ENCODE measurements around the gene TNS3. TPM values are rescaled to one million over a fixed set of nuclear protein-coding genes. Genes with fewer than 3 reads are reported as not detected.

TNS3 gene
- total and polyA plus RNA-seq, 7 donors, result 17.4 to 43.8 (median 28.8) TPM

DNA sequence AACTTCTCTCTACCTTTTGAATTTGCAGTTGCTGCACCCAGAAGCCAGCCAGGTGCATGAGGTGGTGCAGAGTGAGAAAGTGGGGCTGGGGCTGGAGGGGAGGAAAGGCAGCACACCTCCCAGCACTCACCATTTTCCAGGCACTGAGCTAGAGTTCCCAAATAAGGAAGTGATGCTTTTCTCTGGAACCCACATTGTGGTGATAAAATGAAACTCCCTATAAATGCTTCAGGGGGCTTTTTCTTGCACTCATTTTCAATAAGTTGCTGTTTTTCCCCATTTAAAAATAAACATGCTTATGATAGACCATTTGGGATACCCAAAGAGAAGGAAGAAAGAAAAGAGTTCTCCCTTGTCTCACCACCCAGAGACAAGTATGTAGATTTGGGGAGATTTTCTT is 42.8 kb upstream of the TNS3 start:
- intact Hi-C loops (cut with DNase I), result loop anchor here (5.0 kb wide), 1 partner anchor 98 kb away; no protein-coding TSS in a partner anchor
- Histone ChIP-seq H3K27ac (no peak overlapping the region), H3K36me3 (no peaks in the 10 kb centered on the region), H3K9me3 (no peaks in the 10 kb centered on the region), H3K4me1 (peaks cover 0 to 42% (median 37%) of the 10 kb centered on the region in 4 donors), H3K27me3 (no peaks in the 10 kb centered on the region), H3K4me3 (no peak overlapping the region)
- DNase-seq, result no peak
- TF ChIP-seq, protein P1, sequence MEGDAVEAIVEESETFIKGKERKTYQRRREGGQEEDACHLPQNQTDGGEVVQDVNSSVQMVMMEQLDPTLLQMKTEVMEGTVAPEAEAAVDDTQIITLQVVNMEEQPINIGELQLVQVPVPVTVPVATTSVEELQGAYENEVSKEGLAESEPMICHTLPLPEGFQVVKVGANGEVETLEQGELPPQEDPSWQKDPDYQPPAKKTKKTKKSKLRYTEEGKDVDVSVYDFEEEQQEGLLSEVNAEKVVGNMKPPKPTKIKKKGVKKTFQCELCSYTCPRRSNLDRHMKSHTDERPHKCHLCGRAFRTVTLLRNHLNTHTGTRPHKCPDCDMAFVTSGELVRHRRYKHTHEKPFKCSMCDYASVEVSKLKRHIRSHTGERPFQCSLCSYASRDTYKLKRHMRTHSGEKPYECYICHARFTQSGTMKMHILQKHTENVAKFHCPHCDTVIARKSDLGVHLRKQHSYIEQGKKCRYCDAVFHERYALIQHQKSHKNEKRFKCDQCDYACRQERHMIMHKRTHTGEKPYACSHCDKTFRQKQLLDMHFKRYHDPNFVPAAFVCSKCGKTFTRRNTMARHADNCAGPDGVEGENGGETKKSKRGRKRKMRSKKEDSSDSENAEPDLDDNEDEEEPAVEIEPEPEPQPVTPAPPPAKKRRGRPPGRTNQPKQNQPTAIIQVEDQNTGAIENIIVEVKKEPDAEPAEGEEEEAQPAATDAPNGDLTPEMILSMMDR (IDR thresholded peaks at IDR 0.05), result no peak
- no peak for TF ChIP-seq POLR2AphosphoS5 (IDR thresholded peaks at IDR 0.05)
- TF ChIP-seq EP300 (IDR thresholded peaks at IDR 0.05), result no peak

DNA sequence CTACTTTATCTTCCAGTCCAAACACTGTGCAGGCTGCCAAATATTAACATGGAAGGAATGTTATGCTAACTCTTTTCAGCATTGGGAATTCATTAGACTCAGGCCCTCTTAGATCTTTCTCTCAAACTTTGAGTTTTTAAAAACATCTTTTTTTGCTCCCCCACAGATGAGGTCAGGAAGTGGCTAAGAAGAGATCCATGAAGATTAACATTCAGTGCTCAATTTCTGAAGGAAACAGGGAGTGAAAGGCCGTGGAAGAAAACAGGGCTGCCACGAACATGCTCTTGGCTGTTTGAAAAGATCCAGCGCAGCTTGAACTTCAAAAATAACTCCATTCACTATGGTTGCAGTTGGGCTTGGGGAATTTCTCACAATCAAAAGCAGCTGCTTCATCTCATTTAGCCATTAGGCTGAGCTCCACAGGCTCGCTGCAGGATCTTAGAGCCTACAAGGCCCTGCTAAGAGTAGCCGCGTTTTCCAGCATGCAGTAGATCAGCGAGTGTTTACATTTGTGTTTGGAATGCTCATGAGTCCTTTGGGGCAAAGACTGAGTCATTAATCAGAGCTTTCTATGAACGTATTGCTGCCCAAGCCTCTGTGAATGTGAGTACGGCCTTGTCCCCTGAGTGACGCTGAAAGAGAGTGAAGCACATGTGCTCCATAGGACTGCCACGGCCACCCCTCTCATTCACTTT is 41.2 kb upstream of the TNS3 start:
- intact Hi-C loops (cut with DNase I), result loop anchor here (5.0 kb wide), 1 partner anchor 99 kb away; no protein-coding TSS in a partner anchor
- no peaks in the 10 kb centered on the region for H3K27me3 ChIP-seq
- no peaks in the 10 kb centered on the region for H3K36me3 ChIP-seq
- no peak overlapping the region for H3K4me3 ChIP-seq
- H3K9me3 ChIP-seq, result no peaks in the 10 kb centered on the region
- WGBS, 2 donors, result 72 to 79% methylated on average over 11 of the region's 11 CpGs
- H3K27ac ChIP-seq, result peak overlapping the region; percentile 71 to 82 (median 76)
- H3K4me1 ChIP-seq, result peaks cover 0 to 42% (median 37%) of the 10 kb centered on the region in 4 donors
- peak; percentile 85 for DNase-seq
- TF ChIP-seq, protein P1 (IDR thresholded peaks at IDR 0.05), result no peak
- TF ChIP-seq POLR2AphosphoS5 (IDR thresholded peaks at IDR 0.05), result peak; percentile 37 to 84 (median 81)
- TF ChIP-seq POLR2A (IDR thresholded peaks at IDR 0.05), result no peak
- peak in 1 of 4 donors; percentile 43 for TF ChIP-seq EP300 (IDR thresholded peaks at IDR 0.05)

DNA sequence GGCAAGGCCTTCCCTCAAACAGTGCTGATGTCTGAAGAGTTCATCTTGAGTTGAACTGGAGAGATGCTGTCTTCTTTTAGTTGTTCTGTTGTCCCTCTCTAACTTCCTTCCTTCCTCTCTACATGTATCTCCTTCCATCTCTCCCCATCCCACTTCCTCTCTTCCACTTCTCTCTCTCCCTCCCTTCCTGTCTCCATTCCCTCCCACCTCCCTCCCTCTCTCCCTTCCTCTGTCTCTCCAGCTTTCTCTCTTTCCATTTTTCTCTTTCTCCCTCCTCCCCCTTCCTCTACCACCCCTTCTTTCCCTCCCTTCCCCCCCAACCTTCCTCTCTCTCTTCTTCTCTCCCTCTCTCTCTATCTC is 40.7 kb upstream of the TNS3 start:
- no peak for TF ChIP-seq EP300 (IDR thresholded peaks at IDR 0.05)
- no peak for TF ChIP-seq POLR2A (IDR thresholded peaks at IDR 0.05)
- no peak for TF ChIP-seq POLR2AphosphoS5 (IDR thresholded peaks at IDR 0.05)
- Histone ChIP-seq H3K27me3 (no peaks in the 10 kb centered on the region), H3K9me3 (no peaks in the 10 kb centered on the region), H3K4me1 (peaks cover 0 to 42% (median 37%) of the 10 kb centered on the region in 4 donors), H3K4me3 (no peak overlapping the region), H3K27ac (peak overlapping the region; percentile 71 to 82 (median 76)), H3K36me3 (no peaks in the 10 kb centered on the region)
- DNase-seq, result no peak
- intact Hi-C loops (cut with DNase I), result loop anchor here (5.0 kb wide), 1 partner anchor 100 kb away; no protein-coding TSS in a partner anchor

DNA sequence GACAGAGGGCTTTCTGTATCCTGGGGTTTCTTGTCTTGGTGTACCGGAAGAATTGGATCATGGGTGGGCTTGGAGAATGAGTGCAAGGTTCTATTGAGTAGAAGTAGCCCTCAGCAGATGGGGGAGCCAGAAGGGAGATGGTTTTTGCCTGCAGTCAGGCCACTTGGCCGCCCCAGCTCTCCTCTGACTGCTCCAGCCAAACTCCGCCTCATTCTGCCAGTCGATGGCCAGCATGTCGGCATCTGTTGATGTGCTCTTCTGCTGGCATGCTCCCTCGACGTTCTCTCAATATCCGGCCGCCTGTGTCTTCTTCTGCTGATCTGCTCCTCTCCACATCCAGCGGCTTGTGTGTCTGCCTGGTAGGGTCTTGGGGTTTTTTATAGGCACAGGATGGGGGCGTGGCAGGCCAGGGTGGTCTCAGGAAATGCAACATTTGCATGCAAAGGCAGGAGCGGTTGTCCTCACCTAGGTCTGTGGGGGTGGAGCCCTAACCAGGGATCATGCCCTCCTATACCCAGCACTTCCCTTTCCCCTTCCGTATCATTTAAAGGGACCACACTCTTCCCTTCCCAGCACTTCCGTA is 40.2 kb upstream of the TNS3 start:
- no peaks in the 10 kb centered on the region for H3K9me3 ChIP-seq
- WGBS, 2 donors, result 77 to 90% methylated on average over 14 of the region's 14 CpGs
- DNase-seq, result no peak
- peak overlapping the region; percentile 71 to 82 (median 76) for H3K27ac ChIP-seq
- no peaks in the 10 kb centered on the region for H3K36me3 ChIP-seq
- no peak for TF ChIP-seq POLR2AphosphoS5 (IDR thresholded peaks at IDR 0.05)
- TF ChIP-seq POLR2A (IDR thresholded peaks at IDR 0.05), result no peak
- TF ChIP-seq, protein P1 (IDR thresholded peaks at IDR 0.05), result no peak
- no peak for TF ChIP-seq EP300 (IDR thresholded peaks at IDR 0.05)
- peaks cover 0 to 42% (median 37%) of the 10 kb centered on the region in 4 donors for H3K4me1 ChIP-seq
- H3K4me3 ChIP-seq, result no peak overlapping the region
- no peaks in the 10 kb centered on the region for H3K27me3 ChIP-seq
- intact Hi-C loops (cut with DNase I), result loop anchor here (5.0 kb wide), 1 partner anchor 100 kb away; no protein-coding TSS in a partner anchor

DNA sequence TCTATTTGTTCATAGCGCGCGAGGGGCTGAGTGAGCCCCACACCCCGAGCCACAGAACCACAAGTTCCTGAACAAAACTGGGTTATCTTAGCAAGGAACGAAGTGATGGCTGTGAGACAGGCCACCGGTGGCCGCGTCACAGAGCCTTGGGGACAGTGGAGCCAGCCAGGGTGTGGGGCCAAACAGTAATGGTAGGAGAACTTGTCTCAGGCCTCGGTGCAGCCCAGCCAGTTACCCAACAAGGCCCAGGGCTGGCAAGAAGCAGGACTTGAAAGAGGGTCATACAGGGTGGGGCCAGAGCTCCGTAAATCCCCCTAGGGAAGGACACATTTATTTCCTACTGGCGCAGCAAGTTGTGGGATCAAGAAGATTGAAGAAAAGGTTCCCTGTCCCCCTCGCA is 39.4 kb upstream of the TNS3 start:
- no peak for DNase-seq
- 86 to 93% methylated on average over 12 of the region's 12 CpGs for WGBS, 2 donors
- TF ChIP-seq, protein P1 (IDR thresholded peaks at IDR 0.05), result no peak
- TF ChIP-seq POLR2A (IDR thresholded peaks at IDR 0.05) (no peak), POLR2AphosphoS5 (IDR thresholded peaks at IDR 0.05) (no peak), EP300 (IDR thresholded peaks at IDR 0.05) (no peak)
- intact Hi-C loops (cut with DNase I), result loop anchor here (5.0 kb wide), 1 partner anchor 101 kb away; no protein-coding TSS in a partner anchor
- Histone ChIP-seq H3K9me3 (no peaks in the 10 kb centered on the region), H3K4me1 (peaks cover 0 to 42% (median 37%) of the 10 kb centered on the region in 4 donors), H3K4me3 (no peak overlapping the region), H3K36me3 (no peaks in the 10 kb centered on the region), H3K27ac (peak overlapping the region; percentile 71 to 82 (median 76)), H3K27me3 (no peaks in the 10 kb centered on the region)
